WERI-Rb-1 (cell line): ENCODE results near the gene LRP3.

Source experiments
- DNase-seq: peaks from one replicate; pipeline ENCODE4 v3.0.0-alpha.2; 2020
- H3K27ac ChIP-seq: fragments of 250-450 bp; sonication (Bioruptor Pico); 2 replicates; pipeline ENCODE4 v1.5.1; 2020; ENCODE audit warnings: mild to moderate bottlenecking, moderate library complexity
- H3K27me3 ChIP-seq: fragments of 250-450 bp; sonication (Bioruptor Pico); 2 replicates; pipeline ENCODE4 v1.5.1; 2021; ENCODE audit warnings: mild to moderate bottlenecking, low read depth, moderate library complexity; ENCODE audit not compliant: insufficient read depth, severe bottlenecking
- H3K36me3 ChIP-seq: fragments of 250-450 bp; sonication (Bioruptor Pico); 2 replicates; pipeline ENCODE4 v1.5.1; 2020; ENCODE audit warnings: mild to moderate bottlenecking, moderate library complexity
- H3K4me3 ChIP-seq: 2 replicates; pipeline ENCODE4 v1.5.1; 2011; ENCODE audit warnings: low read depth, mild to moderate bottlenecking, control low read depth, low read length
- H3K9me3 ChIP-seq: fragments of 250-450 bp; sonication (Bioruptor Pico); 2 replicates; pipeline ENCODE4 v1.5.1; 2021; ENCODE audit warnings: mild to moderate bottlenecking, moderate library complexity; ENCODE audit not compliant: severe bottlenecking
- TF ChIP-seq, protein P1 (sequence below): IDR thresholded peaks from 2 replicates; pipeline ENCODE4 v1.5.1; 2011; ENCODE audit warnings: low read depth, mild to moderate bottlenecking, control low read depth, inconsistent platforms, low read length

The LRP3 gene

DNA sequence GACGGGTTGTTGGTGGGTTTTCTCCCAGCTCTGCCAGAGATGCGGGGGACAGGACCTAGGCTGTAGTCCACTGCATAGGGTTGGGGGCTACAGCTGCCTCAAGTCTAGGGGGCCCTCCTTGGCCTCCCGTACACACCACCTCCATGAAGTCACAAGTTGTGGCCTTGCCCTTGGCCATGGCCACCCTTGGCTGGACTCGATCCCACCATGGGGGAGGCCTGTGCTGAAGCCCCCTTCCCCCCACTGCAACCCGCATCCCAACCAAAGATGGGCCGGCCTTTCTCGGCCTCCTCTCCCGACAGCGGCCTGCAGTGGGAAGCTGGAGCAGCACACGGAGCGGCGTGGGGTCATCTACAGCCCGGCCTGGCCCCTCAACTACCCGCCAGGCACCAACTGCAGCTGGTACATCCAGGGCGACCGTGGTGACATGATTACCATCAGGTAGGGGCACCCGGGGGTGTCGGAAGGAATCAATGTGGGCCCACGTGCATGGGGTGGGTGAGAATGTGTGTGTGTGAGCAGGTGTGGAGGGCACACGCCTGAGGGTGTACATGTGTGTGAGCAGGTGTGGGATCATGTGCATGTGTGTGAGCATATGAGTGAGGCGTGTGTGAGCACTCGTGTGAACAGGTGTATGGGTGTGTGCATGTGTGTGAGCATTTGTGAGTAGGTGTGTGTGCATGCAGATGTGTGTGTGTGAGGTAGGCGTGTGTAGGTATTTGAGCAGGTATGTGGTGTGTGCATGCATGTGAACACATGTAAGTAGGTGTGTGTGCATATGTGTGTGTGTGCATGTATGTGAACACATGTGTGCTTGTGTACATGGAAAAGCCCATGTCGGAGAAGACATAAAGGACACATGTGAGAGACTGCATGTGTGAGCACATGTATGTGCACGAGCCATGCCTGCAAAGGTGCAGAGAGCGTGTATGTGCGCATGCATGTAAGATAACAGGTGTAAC is 8.7 kb downstream of the LRP3 start:
- peaks cover 46% of the 10 kb centered on the region for H3K36me3 ChIP-seq
- DNase-seq, result no peak
- H3K4me3 ChIP-seq, result no peak overlapping the region
- TF ChIP-seq, protein P1, sequence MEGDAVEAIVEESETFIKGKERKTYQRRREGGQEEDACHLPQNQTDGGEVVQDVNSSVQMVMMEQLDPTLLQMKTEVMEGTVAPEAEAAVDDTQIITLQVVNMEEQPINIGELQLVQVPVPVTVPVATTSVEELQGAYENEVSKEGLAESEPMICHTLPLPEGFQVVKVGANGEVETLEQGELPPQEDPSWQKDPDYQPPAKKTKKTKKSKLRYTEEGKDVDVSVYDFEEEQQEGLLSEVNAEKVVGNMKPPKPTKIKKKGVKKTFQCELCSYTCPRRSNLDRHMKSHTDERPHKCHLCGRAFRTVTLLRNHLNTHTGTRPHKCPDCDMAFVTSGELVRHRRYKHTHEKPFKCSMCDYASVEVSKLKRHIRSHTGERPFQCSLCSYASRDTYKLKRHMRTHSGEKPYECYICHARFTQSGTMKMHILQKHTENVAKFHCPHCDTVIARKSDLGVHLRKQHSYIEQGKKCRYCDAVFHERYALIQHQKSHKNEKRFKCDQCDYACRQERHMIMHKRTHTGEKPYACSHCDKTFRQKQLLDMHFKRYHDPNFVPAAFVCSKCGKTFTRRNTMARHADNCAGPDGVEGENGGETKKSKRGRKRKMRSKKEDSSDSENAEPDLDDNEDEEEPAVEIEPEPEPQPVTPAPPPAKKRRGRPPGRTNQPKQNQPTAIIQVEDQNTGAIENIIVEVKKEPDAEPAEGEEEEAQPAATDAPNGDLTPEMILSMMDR, result no peak
- H3K27me3 ChIP-seq, result no peaks in the 10 kb centered on the region
- H3K27ac ChIP-seq, result no peak overlapping the region
- no peaks in the 10 kb centered on the region for H3K9me3 ChIP-seq

DNA sequence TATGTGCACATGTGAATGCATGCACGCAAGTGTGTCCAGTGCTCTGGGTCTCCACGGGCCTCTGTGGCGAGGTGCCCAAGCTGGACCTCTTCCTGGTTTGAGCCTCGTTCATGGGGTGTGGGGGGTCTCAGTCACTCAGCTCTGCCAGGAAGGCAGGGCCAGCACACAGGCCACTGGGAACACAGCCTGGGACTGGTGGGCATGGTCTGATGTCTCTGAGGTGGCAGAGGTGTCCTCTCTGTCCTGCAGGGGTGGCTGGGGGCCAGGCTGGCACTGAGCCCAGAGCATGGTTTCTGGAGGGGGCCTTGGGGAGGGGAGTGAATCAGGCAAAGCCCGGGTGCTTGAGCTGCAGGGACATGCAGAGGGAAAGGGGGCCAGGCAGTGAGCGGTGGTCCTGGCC is 9.4 kb downstream of the LRP3 start:
- Histone ChIP-seq H3K27ac (no peak overlapping the region), H3K27me3 (no peaks in the 10 kb centered on the region), H3K4me3 (no peak overlapping the region), H3K36me3 (peaks cover 39% of the 10 kb centered on the region), H3K9me3 (no peaks in the 10 kb centered on the region)
- no peak for DNase-seq
- TF ChIP-seq, protein P1, result no peak

DNA sequence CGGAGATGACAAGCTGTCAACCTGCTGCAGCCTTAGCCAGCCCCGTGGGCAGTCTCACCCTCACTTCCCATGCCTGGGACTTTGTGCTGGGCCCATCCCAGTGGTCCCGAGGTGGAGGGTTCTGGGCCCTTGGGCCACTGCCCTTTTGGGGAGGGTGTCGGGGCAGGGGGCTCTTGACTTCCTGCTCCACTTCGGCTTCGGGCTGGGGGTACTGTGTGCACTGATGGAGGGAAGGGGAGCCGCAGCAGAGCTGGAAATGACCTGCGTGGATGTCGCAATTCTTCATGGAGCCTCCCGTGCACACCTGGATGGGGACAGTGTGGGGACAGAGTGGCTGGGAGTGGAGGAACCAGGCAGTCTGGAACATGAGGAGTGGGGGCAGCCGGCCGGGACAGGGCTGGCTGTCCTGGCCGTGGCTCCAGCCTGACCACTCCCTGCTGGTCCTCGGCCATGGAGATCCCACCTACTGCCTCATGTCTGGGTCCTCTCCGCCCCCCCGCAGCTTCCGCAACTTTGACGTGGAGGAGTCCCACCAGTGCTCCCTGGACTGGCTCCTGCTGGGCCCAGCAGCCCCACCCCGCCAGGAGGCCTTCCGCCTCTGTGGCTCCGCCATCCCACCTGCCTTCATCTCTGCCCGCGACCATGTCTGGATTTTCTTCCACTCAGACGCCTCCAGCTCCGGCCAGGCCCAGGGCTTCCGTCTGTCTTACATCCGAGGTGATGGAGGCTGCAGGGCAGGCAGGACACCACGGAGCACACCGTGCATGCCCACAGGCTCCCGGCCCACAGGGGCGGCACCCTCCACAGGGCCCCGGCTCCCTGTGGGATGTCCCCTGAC is 10.2 kb downstream of the LRP3 start:
- TF ChIP-seq, protein P1, result no peak
- Histone ChIP-seq H3K9me3 (no peaks in the 10 kb centered on the region), H3K4me3 (no peak overlapping the region), H3K36me3 (peaks cover 33% of the 10 kb centered on the region), H3K27me3 (no peaks in the 10 kb centered on the region), H3K27ac (no peak overlapping the region)
- no peak for DNase-seq

DNA sequence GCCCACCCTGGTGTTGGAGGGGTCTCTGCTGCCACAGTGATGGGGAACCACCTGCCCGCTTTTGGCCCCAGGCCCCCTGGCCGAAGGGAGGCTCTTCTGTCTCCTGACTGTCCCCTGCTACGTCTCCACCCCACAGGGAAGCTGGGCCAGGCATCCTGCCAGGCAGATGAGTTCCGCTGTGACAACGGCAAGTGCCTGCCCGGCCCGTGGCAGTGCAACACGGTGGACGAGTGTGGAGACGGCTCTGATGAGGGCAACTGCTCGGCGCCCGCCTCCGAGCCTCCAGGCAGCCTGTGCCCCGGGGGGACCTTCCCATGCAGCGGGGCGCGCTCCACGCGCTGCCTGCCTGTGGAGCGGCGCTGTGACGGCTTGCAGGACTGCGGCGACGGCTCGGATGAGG is 11.0 kb downstream of the LRP3 start:
- no peak for DNase-seq
- TF ChIP-seq, protein P1, result no peak
- no peaks in the 10 kb centered on the region for H3K27me3 ChIP-seq
- no peaks in the 10 kb centered on the region for H3K9me3 ChIP-seq
- no peak overlapping the region for H3K4me3 ChIP-seq
- H3K27ac ChIP-seq, result no peak overlapping the region
- peaks cover 35% of the 10 kb centered on the region for H3K36me3 ChIP-seq

DNA sequence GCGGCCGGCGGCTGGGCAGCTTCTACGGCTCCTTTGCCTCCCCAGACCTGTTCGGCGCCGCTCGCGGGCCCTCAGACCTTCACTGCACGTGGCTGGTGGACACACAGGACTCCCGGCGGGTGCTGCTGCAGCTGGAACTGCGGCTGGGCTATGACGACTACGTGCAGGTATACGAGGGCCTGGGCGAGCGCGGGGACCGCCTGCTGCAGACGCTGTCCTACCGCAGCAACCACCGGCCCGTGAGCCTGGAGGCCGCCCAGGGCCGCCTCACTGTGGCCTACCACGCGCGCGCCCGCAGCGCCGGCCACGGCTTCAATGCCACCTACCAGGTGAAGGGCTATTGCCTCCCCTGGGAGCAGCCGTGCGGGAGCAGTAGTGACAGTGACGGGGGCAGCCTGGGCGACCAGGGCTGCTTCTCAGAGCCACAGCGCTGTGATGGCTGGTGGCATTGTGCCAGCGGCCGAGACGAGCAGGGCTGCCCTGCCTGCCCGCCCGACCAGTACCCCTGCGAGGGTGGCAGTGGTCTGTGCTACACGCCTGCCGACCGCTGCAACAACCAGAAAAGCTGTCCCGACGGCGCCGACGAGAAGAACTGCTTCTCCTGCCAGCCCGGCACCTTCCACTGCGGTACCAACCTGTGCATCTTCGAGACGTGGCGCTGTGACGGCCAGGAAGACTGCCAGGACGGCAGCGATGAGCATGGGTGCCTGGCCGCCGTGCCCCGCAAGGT is 11.6 kb downstream of the LRP3 start:
- Histone ChIP-seq H3K36me3 (peaks cover 34% of the 10 kb centered on the region), H3K27ac (no peak overlapping the region), H3K27me3 (no peaks in the 10 kb centered on the region), H3K4me3 (no peak overlapping the region), H3K9me3 (no peaks in the 10 kb centered on the region)
- DNase-seq, result no peak
- TF ChIP-seq, protein P1, result no peak
